Activated effector memory CD4-positive, alpha-beta T cell treated with anti-CD3 and anti-CD28 coated beads, Interleukin-2, amount 50 U/mL, for 16 hours (primary cell): ENCODE results near the gene MPPE1.

Experiments
- DNase-seq: peaks from one replicate; pipeline ENCODE4 v3.0.0-alpha.2; 2020

The MPPE1 gene

DNA sequence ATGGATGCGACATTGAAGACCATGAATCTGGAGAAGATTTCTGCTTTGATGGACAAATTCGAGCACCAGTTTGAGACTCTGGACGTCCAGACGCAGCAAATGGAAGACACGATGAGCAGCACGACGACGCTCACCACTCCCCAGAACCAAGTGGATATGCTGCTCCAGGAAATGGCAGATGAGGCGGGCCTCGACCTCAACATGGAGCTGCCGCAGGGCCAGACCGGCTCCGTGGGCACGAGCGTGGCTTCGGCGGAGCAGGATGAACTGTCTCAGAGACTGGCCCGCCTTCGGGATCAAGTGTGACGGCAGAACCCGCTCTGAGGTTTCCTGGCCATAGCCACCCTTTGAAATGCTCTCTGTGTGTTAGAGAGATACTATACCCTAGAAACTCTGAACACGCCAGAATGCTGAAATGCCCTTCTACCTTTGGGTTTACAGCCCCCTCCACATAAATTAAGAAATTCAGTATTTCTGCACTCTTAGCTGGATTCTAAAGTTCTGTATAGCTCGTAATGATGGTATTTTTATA, 56.2 kb downstream of the MPPE1 start:
- peak; percentile 82 for DNase-seq

GRCh38 chr18:11851146-11851805, 56.8 kb downstream of the MPPE1 start, which contains the start of gene CHMP1B:
CHMP1B (plus strand) TSS chr18:11851413; CDS start chr18:11851512, 99 bp downstream.
- peak; percentile 99 for DNase-seq

- no peak for DNase-seq
Measured at GRCh38 chr18:11850821-11851145, 57.3 kb downstream of the MPPE1 start.

DNA sequence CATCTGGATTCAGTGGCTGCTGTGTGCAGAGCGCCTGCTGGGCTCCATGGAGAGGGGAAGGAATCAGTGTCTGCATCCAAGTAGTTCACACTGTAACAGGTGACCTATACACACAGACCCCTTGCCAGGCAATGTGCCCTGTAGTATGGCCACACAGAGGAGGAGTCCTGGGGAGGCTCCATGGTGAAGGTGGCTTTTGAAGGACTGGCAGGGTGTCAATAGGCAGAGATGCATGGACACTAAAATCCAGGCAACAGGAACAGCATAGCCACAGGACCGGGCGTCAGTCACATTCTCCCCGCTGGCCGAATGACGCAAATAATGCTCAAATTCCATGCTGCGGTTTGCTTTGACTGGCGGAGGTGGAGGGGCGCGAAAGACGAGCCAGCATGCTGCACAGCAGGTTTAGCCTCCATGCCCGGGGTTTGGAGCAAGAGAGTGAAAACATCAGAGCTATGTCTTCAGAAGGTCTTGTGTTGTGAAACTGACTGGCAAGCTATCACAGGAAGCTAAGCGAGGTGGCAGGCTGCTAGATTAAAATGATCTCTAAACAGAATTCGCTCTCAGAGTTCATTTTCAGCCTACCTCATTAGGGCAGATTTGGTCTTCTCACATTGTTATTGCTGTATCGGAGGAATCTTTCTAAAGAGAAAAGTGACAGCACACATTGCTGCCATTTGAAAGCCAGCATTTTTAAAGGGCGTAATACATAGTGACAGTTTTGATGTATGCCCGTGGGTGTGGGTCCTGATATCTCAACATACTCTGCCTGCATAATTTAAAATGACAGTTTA, 58.1 kb downstream of the MPPE1 start:
- DNase-seq, result peak; percentile 86

GRCh38 chr18:11849279-11849678, 58.8 kb downstream of the MPPE1 start:
- DNase-seq, result no peak

DNA sequence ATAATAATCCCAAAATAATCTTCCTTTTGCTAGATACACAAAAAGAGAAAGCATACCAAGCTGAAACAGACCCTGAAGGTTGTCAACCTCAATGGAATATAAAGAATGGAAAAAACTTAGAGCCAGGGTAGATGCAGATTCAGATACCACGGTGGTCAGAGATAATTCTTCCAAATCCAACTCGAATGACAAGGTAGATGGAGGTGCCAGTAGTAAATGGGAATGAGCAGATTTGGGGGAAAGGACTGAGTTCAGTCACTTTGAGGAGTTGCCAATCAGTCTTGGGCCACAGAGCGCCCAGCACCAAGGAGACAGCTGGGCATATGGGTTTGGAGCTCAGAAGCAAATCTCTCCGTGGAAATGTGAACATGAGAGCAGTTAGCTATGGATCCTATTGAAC, 60.3 kb downstream of the MPPE1 start:
- no peak for DNase-seq

DNA sequence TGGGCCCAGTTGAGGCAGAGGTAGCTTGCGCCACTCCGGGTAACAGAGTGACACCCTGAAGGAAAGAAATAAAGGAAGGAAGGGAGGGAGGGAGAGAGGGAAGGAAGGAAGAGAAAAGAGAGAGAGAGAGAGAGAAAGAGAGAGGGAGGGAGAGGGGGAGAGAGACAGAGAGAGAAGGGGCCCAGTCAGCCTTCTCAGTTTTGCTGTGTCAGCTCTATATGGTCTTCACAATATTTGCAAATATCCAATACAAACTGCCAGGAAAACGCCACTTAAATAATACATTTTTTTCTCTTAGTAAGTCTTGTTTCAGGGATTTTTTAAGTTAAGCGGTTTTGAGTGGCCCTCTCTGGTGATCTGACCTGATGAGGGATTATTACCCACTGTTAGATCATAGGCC, 62.5 kb downstream of the MPPE1 start:
- no peak for DNase-seq

- DNase-seq, result no peak
Measured at GRCh38 chr18:11844436-11844835, 63.7 kb downstream of the MPPE1 start.

DNA sequence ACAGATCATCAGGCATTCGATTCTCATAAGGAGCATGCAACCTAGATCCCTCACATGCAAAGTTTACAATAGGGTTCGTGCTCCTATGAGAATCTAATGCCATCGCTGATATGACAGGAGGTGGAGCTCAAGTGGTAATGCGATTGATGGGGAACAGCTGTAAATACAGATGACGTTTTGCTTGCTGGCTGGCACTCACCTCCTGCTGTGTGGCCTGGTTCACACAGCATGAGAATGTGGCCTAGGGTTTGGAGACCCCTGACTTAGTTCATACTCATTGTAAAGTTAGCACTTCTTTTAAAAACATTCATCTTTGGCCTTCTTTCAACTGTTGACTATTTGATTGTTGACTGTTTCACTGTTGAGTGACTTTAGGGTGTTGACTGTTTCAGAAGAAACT, 65.6 kb downstream of the MPPE1 start:
- DNase-seq, result no peak

DNA sequence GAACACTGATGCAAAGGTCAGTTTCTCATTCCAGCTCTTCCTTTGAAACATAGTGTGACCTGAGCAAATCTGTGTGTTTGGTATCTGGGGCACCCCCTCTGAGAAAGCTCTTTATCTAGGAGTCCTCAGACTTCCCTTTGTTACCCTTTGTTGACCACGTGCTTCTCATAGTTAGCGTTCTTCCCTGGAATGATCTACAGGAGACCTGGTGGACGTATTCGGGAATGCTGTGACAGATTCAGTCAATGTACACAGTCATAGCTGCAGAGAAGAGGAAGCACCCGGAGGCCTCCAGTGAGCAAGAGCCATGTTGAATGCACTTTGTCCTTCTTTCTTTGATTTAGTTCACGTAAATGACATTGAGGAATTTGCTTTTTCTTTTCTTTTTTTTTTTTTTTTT, 67.6 kb downstream of the MPPE1 start:
- DNase-seq, result no peak

GRCh38 chr18:11839556-11839955, 68.6 kb downstream of the MPPE1 start:
- DNase-seq, result no peak

DNA sequence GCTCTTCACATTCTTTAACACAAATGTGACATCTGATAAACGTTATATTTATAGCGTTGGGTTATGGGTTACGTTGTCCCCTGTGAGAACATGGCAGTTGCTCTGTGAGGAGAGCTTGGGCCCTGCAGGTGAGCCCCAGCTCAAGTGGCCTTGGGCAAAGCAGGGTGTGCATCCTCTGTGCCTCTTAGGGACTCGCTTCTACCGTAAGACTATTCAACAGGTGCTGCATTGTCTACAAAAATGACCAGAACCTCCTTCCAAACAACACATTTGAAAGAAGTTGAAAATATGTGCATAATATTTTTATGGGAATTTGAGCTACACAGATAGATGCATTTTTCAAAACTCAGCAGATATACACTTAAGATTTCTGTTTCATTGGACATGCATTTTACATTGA, 73.3 kb downstream of the MPPE1 start:
- DNase-seq, result no peak
